SK-N-SH (cell line): Measurements from ENCODE around the gene PECR.

Experiments used
- CHD2 ChIP-seq: fragments of 150-350 bp; IDR thresholded peaks from 2 replicates; pipeline ENCODE4 v1.6.1; 2018; ENCODE audit warnings: low read length; ENCODE audit not compliant: partially characterized antibody
- CTCF ChIP-seq: fragments of 200-600 bp; sonication (generic); IDR thresholded peaks from 2 replicates; pipeline ENCODE4 v1.6.1; 2017; ENCODE audit warnings: antibody characterized with exemption, mild to moderate bottlenecking, moderate library complexity
- EP300 ChIP-seq, 2 experiments: IDR thresholded peaks; 2 replicates each; pipeline versions ENCODE4 v1.4.0 to v1.6.1; 2012; ENCODE audit warnings: borderline replicate concordance in 1 of 2, low read depth in 1 of 2, low read length in 1 of 2
- GABPA ChIP-seq: IDR thresholded peaks from 2 replicates; pipeline ENCODE4 v1.4.0; 2012; ENCODE audit warnings: low read depth, mild to moderate bottlenecking
- JUND ChIP-seq: IDR thresholded peaks from 2 replicates; pipeline ENCODE4 v1.4.0; 2012
- MXI1 ChIP-seq: IDR thresholded peaks from 2 replicates; pipeline ENCODE4 v1.6.1; 2012; ENCODE audit warnings: mild to moderate bottlenecking, low read depth, low read length, improper control_type of control experiment
- POLR2AphosphoS5 ChIP-seq: IDR thresholded peaks from 2 replicates; pipeline ENCODE4 v1.6.1; 2012; ENCODE audit warnings: low read depth, low read length
- RFX5 ChIP-seq: IDR thresholded peaks from 2 replicates; pipeline ENCODE4 v1.6.1; 2012; ENCODE audit warnings: mild to moderate bottlenecking, improper control_type of control experiment, low read length
- RXRA ChIP-seq: IDR thresholded peaks from 2 replicates; pipeline ENCODE4 v1.4.0; 2012; ENCODE audit warnings: low read depth, mild to moderate bottlenecking, borderline replicate concordance

GRCh38 chr2:216094701-216095100 is 13.1 kb upstream of the PECR start:
- TF ChIP-seq CTCF (no peak), EP300 (IDR thresholded peaks at IDR 0.05; ENCODE audit: borderline replicate concordance in 1 of 2, low read depth in 1 of 2, low read length in 1 of 2) (no peak), JUND (no peak), MXI1 (no peak), CHD2 (no peak), RXRA (no peak), RFX5 (no peak), GABPA (no peak), POLR2AphosphoS5 (no peak)
